HepG2 (cell line): ENCODE measurements around the gene TDRD6. TPM values are rescaled to one million over a fixed set of nuclear protein-coding genes. Genes with fewer than 3 reads are reported as not detected.

Experiments used
- ATAC-seq: fragments of 200-7000 bp; cut with Tn5 transposase; 3 replicates; pipeline ENCODE4 v1.9.1; 2020; ENCODE audit warnings: mild to moderate bottlenecking, moderate library complexity
- BruUV-seq: library from RNA; stranded (reverse); fragments of 400-500 nt; replicated peaks from 2 replicates; lab custom pipeline; 2021; lab: Mats Ljungman, UMichigan
- CTCF ChIA-PET: fragments of 300-600 bp; formaldehyde crosslinking; extraction: SDS; loops from one replicate; lab custom pipeline; 2021; ENCODE audit warnings: low total read pairs, inconsistent platforms, low intra/inter-chr PET ratio; lab: Yijun Ruan, JAX
- POLR2A ChIA-PET: fragments of 350-600 bp; sonication (Branson Sonifier 250); formaldehyde crosslinking; loops from one replicate; lab custom pipeline; 2020; ENCODE audit warnings: antibody characterized with exemption, inconsistent platforms; lab: Yijun Ruan, JAX
- DNase-seq: peaks from one replicate; pipeline ENCODE4 v3.0.0-alpha.2; 2015; ENCODE audit warnings: low spot score
- FAIRE-seq: peaks from 3 replicates; lab custom pipeline; 2011; peaks lifted over from hg19 to GRCh38; lab: Jason Lieb, UNC
- H2AFZ ChIP-seq: one replicate; pipeline ENCODE4 v1.6.1; 2011; ENCODE audit warnings: low read length, inconsistent platforms
- H3K27ac ChIP-seq: fragments of 300-600 bp; 3 replicates; pipeline ENCODE4 v1.8.0; 2011; ENCODE audit warnings: mixed run types, mild to moderate bottlenecking, mixed read lengths, low read length, inconsistent platforms; ENCODE audit not compliant: insufficient read depth; ENCODE audit errors: extremely low read length
- H3K27me3 ChIP-seq, 2 experiments: fragments of 200-600 bp in 1 of 2; 2 replicates in 1 of 2; 3 replicates in 1 of 2; pipeline versions ENCODE4 v1.6.0 to v1.8.0; 2011; ENCODE audit warnings: low read length in 2 of 2, mild to moderate bottlenecking in 2 of 2, moderate library complexity in 2 of 2, inconsistent platforms in 1 of 2; ENCODE audit not compliant: insufficient read depth in 2 of 2, control insufficient read depth in 1 of 2
- H3K36me3 ChIP-seq, 2 experiments: fragments of 200-600 bp in 1 of 2; replicated peaks in 1 of 2; 2 replicates in 1 of 2; 3 replicates in 1 of 2; pipeline versions ENCODE4 v1.5.1 to v1.8.0; 2011; ENCODE audit warnings: low read length in 2 of 2, inconsistent platforms in 1 of 2; ENCODE audit not compliant: insufficient read depth in 2 of 2, control insufficient read depth in 1 of 2
- H3K4me1 ChIP-seq: 2 replicates; pipeline ENCODE4 v1.5.1; 2012; ENCODE audit warnings: low read length, inconsistent platforms; ENCODE audit not compliant: insufficient read depth
- H3K4me2 ChIP-seq: 2 replicates; pipeline ENCODE4 v1.6.0; 2011; ENCODE audit warnings: low read depth, low read length, inconsistent platforms
- H3K4me3 ChIP-seq, 3 experiments: fragments of 200-600 bp in 1 of 3; sonication (generic), shearing (Covaris generic) in 1 of 3; replicated peaks in 1 of 3; 2 replicates each; pipeline ENCODE4 v1.5.1; 2011 to 2016; ENCODE audit warnings: low read length in 3 of 3, inconsistent platforms in 2 of 3, low read depth in 2 of 3, mild to moderate bottlenecking in 2 of 3, control low read depth in 1 of 3, mixed read lengths in 1 of 3; ENCODE audit not compliant: insufficient read depth in 1 of 3
- H3K79me2 ChIP-seq: one replicate; pipeline ENCODE4 v1.6.1; 2011; ENCODE audit warnings: low read length, inconsistent platforms; ENCODE audit not compliant: insufficient read depth
- H3K9ac ChIP-seq: 2 replicates; pipeline ENCODE4 v1.6.0; 2011; ENCODE audit warnings: mild to moderate bottlenecking, low read depth, low read length, inconsistent platforms; ENCODE audit not compliant: insufficient read depth
- H3K9me3 ChIP-seq: 2 replicates; pipeline ENCODE4 v1.5.1; 2012; ENCODE audit warnings: mild to moderate bottlenecking, low read length
- H4K20me1 ChIP-seq: 2 replicates; pipeline ENCODE4 v1.6.0; 2011; ENCODE audit warnings: inconsistent platforms, mild to moderate bottlenecking, low read length, moderate library complexity; ENCODE audit not compliant: insufficient read depth
- ADNP ChIP-seq: sonication (generic); formaldehyde crosslinking; IDR thresholded peaks from 2 replicates; pipeline ENCODE4 v1.4.0; 2020; ENCODE audit warnings: missing genetic modification reagents
- FOXK1 ChIP-seq: sonication (generic); formaldehyde crosslinking; IDR thresholded peaks from 2 replicates; pipeline ENCODE4 v1.4.0; 2020; ENCODE audit warnings: low read depth, missing genetic modification reagents, borderline replicate concordance
- KDM5A ChIP-seq: fragments of 200-600 bp; sonication (generic); IDR thresholded peaks from 2 replicates; pipeline ENCODE4 v1.7.0; 2018; ENCODE audit warnings: antibody characterized with exemption, mild to moderate bottlenecking, low read length, borderline replicate concordance
- MAFK ChIP-seq, 2 experiments: IDR thresholded peaks in 1 of 2; conservative IDR thresholded peaks in 1 of 2; 2 replicates each; pipeline ENCODE4 v1.6.1; 2011; ENCODE audit warnings: improper control_type of control experiment in 2 of 2, low read length in 2 of 2
- NFIB ChIP-seq: sonication (generic); formaldehyde crosslinking; IDR thresholded peaks from 2 replicates; pipeline ENCODE4 v1.9.0; 2021; ENCODE audit warnings: missing genetic modification reagents, mild to moderate bottlenecking, borderline replicate concordance
- WGBS: methylation state at CpG from one replicate; pipeline ENCODE4 v1.1.6; 2017; ENCODE audit warnings: low lambda C conversion rate; 5-methylcytosine and 5-hydroxymethylcytosine counted together
- in situ Hi-C: cut with HindIII; loops from 2 replicates; pipeline ENCODE4 v1.10.0; 2017; ENCODE audit warnings: low pct_unique_long_range_greater_than_20kb; ENCODE audit not compliant: extremely low pct_ligation_motif_present
- intact Hi-C: fragments of 100-400 bp; cut with micrococcal nuclease; formaldehyde crosslinking; loops from one replicate; pipeline ENCODE4 v1.10.0; 2022; ENCODE audit not compliant: unreplicated experiment
- polyA plus RNA-seq, 8 experiments: library from polyadenylated mRNA; depleted of rRNA in 3 of 8; stranded (reverse) in 7 of 8; unstranded in 1 of 8; fragments of >200 nt; fragmentation: Illumina TruSeq in 4 of 8; extraction: Trizol in 4 of 8; gene quantifications; 2 replicates each; pipeline versions ENCODE4 v1.2.1 to v1.2.3, GENCODE V29; 2011 to 2016; ENCODE audit warnings: low read depth in 4 of 8, missing spikeins in 1 of 8, mixed read lengths in 1 of 8; ENCODE audit not compliant: insufficient read depth in 1 of 8
- total RNA-seq, 5 experiments: library from RNA; depleted of rRNA; stranded (reverse); fragments of >200 nt; fragmentation: Illumina TruSeq; extraction: Trizol; gene quantifications; 2 replicates each; pipeline ENCODE4 v1.2.3, GENCODE V29; 2016; ENCODE audit warnings: low read depth in 1 of 5

TDRD6 gene
- total and polyA plus RNA-seq, 2 of the 13 experiments (the other 11 are each of a cell fraction or from before 2014, with no cell fraction given): not detected

- no peak overlapping the region for H3K9ac ChIP-seq
- ATAC-seq (no peak), FAIRE-seq (no peak)
- no peak overlapping the region for H3K4me2 ChIP-seq
- H3K4me1 ChIP-seq: no peaks in the 10 kb centered on the region
- no peaks in the 10 kb centered on the region for H3K27me3 ChIP-seq
- no TSS peak for BruUV-seq
- CTCF ChIA-PET: no interaction called here
- in situ Hi-C loops: no loop called here
- no peak overlapping the region for H3K4me3 ChIP-seq
- no peaks in the 10 kb centered on the region for H3K9me3 ChIP-seq
- POLR2A ChIA-PET: no interaction called here
- no peak overlapping the region for H2AFZ ChIP-seq
- TF ChIP-seq FOXK1 (CRISPR knock-in tag) (no peak), NFIB (CRISPR knock-in tag) (no peak), ADNP (CRISPR knock-in tag) (no peak)
- TF ChIP-seq, all 625 proteins: peak for 0
- 4% methylated on average over 2 of the region's 2 CpGs for WGBS
- no peaks in the 10 kb centered on the region for H3K36me3 ChIP-seq
- DNase-seq: no peak
- no peak overlapping the region for H3K27ac ChIP-seq
- intact Hi-C loops: no loop called here
- H4K20me1 ChIP-seq: no peaks in the 10 kb centered on the region
- no peaks in the 10 kb centered on the region for H3K79me2 ChIP-seq
Measured at GRCh38 chr6:46690141-46690755, 2.6 kb downstream of the TDRD6 start.

GRCh38 chr6:46690911-46691451, 3.3 kb downstream of the TDRD6 start:
- POLR2A ChIA-PET: no interaction called here
- no peaks in the 10 kb centered on the region for H3K36me3 ChIP-seq

More at GRCh38 chr6:46690911-46691451, 3.3 kb downstream of the TDRD6 start:
- no peaks in the 10 kb centered on the region for H3K4me1 ChIP-seq
- H3K9me3 ChIP-seq: no peaks in the 10 kb centered on the region
- no peak overlapping the region for H3K4me3 ChIP-seq
- no TSS peak for BruUV-seq
- DNase-seq: no peak
- H3K79me2 ChIP-seq: no peaks in the 10 kb centered on the region
- in situ Hi-C loops: no loop called here
- TF ChIP-seq KDM5A: no peak
- 0 out of 4 replicates have a peak, but pooled peaks of 1 of the 2 experiments have one; percentile 2 for TF ChIP-seq MAFK (conservative IDR thresholded peaks at IDR 0.05 in 1 of 2, IDR thresholded peaks at IDR 0.05 in 1 of 2; ENCODE audit: low read length in 2 of 2)
- ATAC-seq: no peak
- no peaks in the 10 kb centered on the region for H3K27me3 ChIP-seq
- intact Hi-C loops: no loop called here
- no peak overlapping the region for H3K9ac ChIP-seq
- no peak overlapping the region for H3K4me2 ChIP-seq
- H2AFZ ChIP-seq: no peak overlapping the region
- H4K20me1 ChIP-seq: no peaks in the 10 kb centered on the region
- FAIRE-seq: no peak
- CTCF ChIA-PET: no interaction called here
- H3K27ac ChIP-seq: no peak overlapping the region
- 0% methylated on average over 1 of the region's 1 CpG for WGBS
